GM12878 (cell line): ENCODE measurements around the gene SCAMP5. TPM values are rescaled to one million over a fixed set of nuclear protein-coding genes. Genes with fewer than 3 reads are reported as not detected.

Source experiments
- ATAC-seq: fragments of 200-7000 bp; cut with Tn5 transposase; 3 replicates; pipeline ENCODE4 v1.9.1; 2020; ENCODE audit warnings: mild to moderate bottlenecking, moderate library complexity
- BruUV-seq: library from RNA; stranded (reverse); fragments of 400-500 nt; replicated peaks from 2 replicates; lab custom pipeline; 2021; lab: Mats Ljungman, UMichigan
- CTCF ChIA-PET: fragments of 300-600 bp; sonication (Branson Sonifier 250); formaldehyde crosslinking; extraction: SDS; loops from one replicate; lab custom pipeline; 2021; ENCODE audit warnings: inconsistent platforms; lab: Yijun Ruan, JAX
- POLR2A ChIA-PET: fragments of 350-600 bp; formaldehyde crosslinking; extraction: SDS; loops from one replicate; lab custom pipeline; 2021; ENCODE audit warnings: inconsistent platforms; lab: Charles Lee
- RAD21 ChIA-PET: fragments of 300-600 bp; sonication (Branson Sonifier 250); formaldehyde crosslinking; loops from one replicate; lab custom pipeline; 2023; ENCODE audit warnings: antibody characterized with exemption; ENCODE audit not compliant: unreplicated experiment; lab: Charles Lee
- SMC1A ChIA-PET: fragments of 300-600 bp; sonication (Branson Sonifier 250); formaldehyde crosslinking; loops from one replicate; lab custom pipeline; 2023; ENCODE audit not compliant: unreplicated experiment, uncharacterized antibody; lab: Charles Lee
- DNase-seq: peaks from one replicate; pipeline ENCODE4 v3.0.0-alpha.2; 2011; ENCODE audit warnings: low read depth, low spot score
- FAIRE-seq: peaks from 3 replicates; lab custom pipeline; 2011; peaks lifted over from hg19 to GRCh38; lab: Jason Lieb, UNC
- H2AFZ ChIP-seq: 2 replicates; pipeline ENCODE4 v1.6.0; 2011; ENCODE audit warnings: low read depth, low read length, control low read depth; ENCODE audit not compliant: control insufficient read depth
- H3K27ac ChIP-seq: 2 replicates; pipeline ENCODE4 v1.5.1; 2011; ENCODE audit warnings: control low read depth; ENCODE audit not compliant: control insufficient read depth, insufficient read depth
- H3K27me3 ChIP-seq, 2 experiments: replicated peaks in 1 of 2; 2 replicates each; pipeline versions ENCODE4 v1.6.0 to v1.6.1; 2011; ENCODE audit warnings: low read length in 1 of 2; ENCODE audit not compliant: control insufficient read depth in 2 of 2, insufficient read depth in 2 of 2
- H3K36me3 ChIP-seq, 2 experiments: 2 replicates each; pipeline ENCODE4 v1.5.1; 2011; ENCODE audit warnings: low read length in 1 of 2; ENCODE audit not compliant: control insufficient read depth in 2 of 2, insufficient read depth in 2 of 2
- H3K4me1 ChIP-seq: 2 replicates; pipeline ENCODE4 v1.6.1; 2011; ENCODE audit warnings: mild to moderate bottlenecking, low read length, moderate library complexity, mixed read lengths; ENCODE audit not compliant: control insufficient read depth, insufficient read depth
- H3K4me2 ChIP-seq: 2 replicates; pipeline ENCODE4 v1.6.0; 2011; ENCODE audit warnings: control low read depth; ENCODE audit not compliant: control insufficient read depth, insufficient read depth
- H3K4me3 ChIP-seq: fragments of 200-600 bp; sonication (generic); 2 replicates; pipeline ENCODE4 v1.5.1; 2016
- H3K79me2 ChIP-seq: 2 replicates; pipeline ENCODE4 v1.6.0; 2011; ENCODE audit warnings: low read length; ENCODE audit not compliant: control insufficient read depth, insufficient read depth
- H3K9ac ChIP-seq: 2 replicates; pipeline ENCODE4 v1.8.0; 2011; ENCODE audit warnings: low read length, control low read depth, mixed read lengths; ENCODE audit not compliant: control insufficient read depth, insufficient read depth
- H3K9me3 ChIP-seq: replicated peaks from 3 replicates; pipeline ENCODE4 v1.5.1; 2011; ENCODE audit warnings: mild to moderate bottlenecking, low read length; ENCODE audit not compliant: control insufficient read depth, insufficient read depth
- H4K20me1 ChIP-seq: 2 replicates; pipeline ENCODE4 v1.6.0; 2011; ENCODE audit not compliant: control insufficient read depth, insufficient read depth
- CEBPZ ChIP-seq: fragments of 150-350 bp; IDR thresholded peaks from 2 replicates; pipeline ENCODE4 v1.6.1; 2016; ENCODE audit warnings: low read depth, low read length
- IRF3 ChIP-seq: fragments of 450-650 bp; IDR thresholded peaks from 2 replicates; pipeline ENCODE4 v1.6.1; 2014; ENCODE audit warnings: mild to moderate bottlenecking
- JUNB ChIP-seq: IDR thresholded peaks from 2 replicates; pipeline ENCODE4 v1.6.1; 2016; ENCODE audit warnings: antibody characterized with exemption, mild to moderate bottlenecking
- NBN ChIP-seq: fragments of 450-650 bp; IDR thresholded peaks from 2 replicates; pipeline ENCODE4 v1.6.1; 2016
- NFYA ChIP-seq: IDR thresholded peaks from 2 replicates; pipeline ENCODE4 v1.6.1; 2011; ENCODE audit warnings: low read depth, mild to moderate bottlenecking, low read length, improper control_type of control experiment, borderline replicate concordance
- WRNIP1 ChIP-seq: IDR thresholded peaks from 2 replicates; pipeline ENCODE4 v1.6.1; 2011; ENCODE audit warnings: low read depth, low read length, improper control_type of control experiment, borderline replicate concordance
- WGBS: methylation state at CpG from one replicate; pipeline ENCODE4 v1.1.6; 2016; ENCODE audit warnings: low lambda C conversion rate; ENCODE audit not compliant: insufficient replicate concordance, insufficient coverage; ENCODE audit errors: missing lambda C conversion rate; 5-methylcytosine and 5-hydroxymethylcytosine counted together
- in situ Hi-C: fragments of 300-500 bp; cut with MboI; formaldehyde crosslinking; loops from 9 replicates; pipeline ENCODE4 v1.14.3; 2018; ENCODE audit warnings: mixed read lengths
- intact Hi-C: fragments of 100-400 bp; cut with micrococcal nuclease; formaldehyde crosslinking; loops from one replicate; pipeline ENCODE4 v1.14.2; 2022; ENCODE audit not compliant: unreplicated experiment
- polyA plus RNA-seq, 11 experiments: library from polyadenylated mRNA; depleted of rRNA in 4 of 11; unstranded in 6 of 11; stranded (reverse) in 5 of 11; fragments of >200 nt; fragmentation: Nextera tagmentation in 4 of 11; fragmentation: Illumina TruSeq in 1 of 11; extraction: Ambion mirVana in 4 of 11; extraction: Trizol in 1 of 11; gene quantifications; 1 replicate in 1 of 11; 2 replicates in 10 of 11; pipeline versions ENCODE4 v1.2.1 to v1.2.3, GENCODE V29; 2011 to 2016; ENCODE audit warnings: inconsistent platforms in 2 of 11, missing spikeins in 2 of 11, low read depth in 1 of 11
- total RNA-seq, 4 experiments: library from RNA; depleted of rRNA in 3 of 4; stranded (reverse); fragments of >200 nt in 3 of 4; fragmentation: Illumina TruSeq in 1 of 4; extraction: Trizol in 1 of 4; gene quantifications; 2 replicates each; pipeline versions ENCODE4 v1.2.1 to v1.2.3, GENCODE V29; 2013 to 2021

Gene SCAMP5
- total and polyA plus RNA-seq, 10 of the 15 experiments (the other 5 are each of a cell fraction or from before 2014, with no cell fraction given): 1.6 to 41.6 (median 16.9) TPM

- no peak overlapping the region for H3K27ac ChIP-seq
- peaks cover 16% of the 10 kb centered on the region for H3K79me2 ChIP-seq
- no peaks in the 10 kb centered on the region for H4K20me1 ChIP-seq
- no peaks in the 10 kb centered on the region for H3K27me3 ChIP-seq
- POLR2A ChIA-PET: interaction anchor here (0.6 to 3.5 kb wide), 17 partner anchors 8 to 671 kb away, joined by 3 to 15 read pairs (median 3); partner anchors contain the start of genes C15orf39, COX5A, MAN2C1 and SCAMP2
- no peak overlapping the region for H3K4me3 ChIP-seq
- CTCF ChIA-PET: interaction anchor here (0.7 to 3.3 kb wide), 5 partner anchors 14 to 345 kb away, joined by 3 to 23 read pairs (median 4); partner anchors contain the start of genes MAN2C1 and SCAMP5
- RAD21 ChIA-PET: interaction anchor here (0.6 to 3.8 kb wide), 13 partner anchors 15 to 478 kb away, joined by 3 to 28 read pairs (median 5); partner anchors contain the start of genes C15orf39, MAN2C1, SCAMP5 and SIN3A
- WGBS: 71% methylated on average over 2 of the region's 2 CpGs
- FAIRE-seq: no peak
- no peak for TF ChIP-seq CEBPZ
- TF ChIP-seq JUNB: no peak
- no peak for TF ChIP-seq IRF3
- no peak for TF ChIP-seq WRNIP1
- no peak for TF ChIP-seq NBN
- TF ChIP-seq NFYA: no peak
- TF ChIP-seq, all 136 proteins: peak for 0
- H3K9ac ChIP-seq: no peak overlapping the region
- SMC1A ChIA-PET: interaction anchor here (1.0 to 4.5 kb wide), 7 partner anchors 9 to 406 kb away, joined by 3 to 15 read pairs (median 4); no protein-coding TSS in a partner anchor
- H3K4me2 ChIP-seq: no peak overlapping the region
- no peak for ATAC-seq
- no TSS peak for BruUV-seq
- in situ Hi-C loops: loop anchor here (10.0 to 25.0 kb wide), 2 partner anchors 282 to 640 kb away; no protein-coding TSS in a partner anchor
- no peaks in the 10 kb centered on the region for H3K9me3 ChIP-seq
- H2AFZ ChIP-seq: no peak overlapping the region
- no peak for DNase-seq
- intact Hi-C loops: loop anchor here (5.0 kb wide), 1 partner anchor 430 kb away; the partner anchor contains the start of gene SIN3A
- H3K36me3 ChIP-seq: no peaks in the 10 kb centered on the region
- H3K4me1 ChIP-seq: peaks cover 15% of the 10 kb centered on the region
Measured at GRCh38 chr15:75022783-75023180, 27.4 kb downstream of the SCAMP5 start.
